GM19240 (cell line): ENCODE measurements around the gene PROM2.

ENCODE experiments used
- DNase-seq: peaks from one replicate; pipeline ENCODE4 v3.0.0; 2011; ENCODE audit warnings: low spot score; ENCODE audit not compliant: insufficient read length

PROM2 gene

GRCh38 chr2:95319481-95320343 is 45.5 kb downstream of the PROM2 start:
- no peak for DNase-seq

DNA sequence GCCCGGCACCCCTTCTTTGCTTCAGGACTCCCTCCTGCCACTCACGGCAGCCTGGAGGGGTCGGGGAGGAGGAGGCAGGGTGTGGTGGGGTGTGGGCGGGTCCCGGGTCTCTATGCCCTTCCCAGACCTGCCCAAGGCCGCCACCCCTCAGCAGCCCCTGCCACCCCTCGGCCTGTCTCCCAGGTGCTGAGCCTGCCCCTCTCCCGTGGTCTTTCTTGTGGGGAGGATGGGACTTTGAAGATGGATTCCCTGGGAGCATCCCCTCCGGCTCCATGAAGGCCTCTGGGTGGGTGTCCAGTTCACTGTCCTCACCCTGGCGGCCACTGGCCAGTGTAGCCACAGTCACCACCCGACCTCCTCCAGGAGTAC is 46.1 kb downstream of the PROM2 start:
- DNase-seq = no peak

- DNase-seq = no peak
Measured at GRCh38 chr2:95320986-95321767, 46.9 kb downstream of the PROM2 start.

- DNase-seq = peak; percentile 19
Measured at GRCh38 chr2:95323347-95324155, 49.3 kb downstream of the PROM2 start.

- no peak for DNase-seq
Measured at GRCh38 chr2:95325026-95325425, 50.8 kb downstream of the PROM2 start.

DNA sequence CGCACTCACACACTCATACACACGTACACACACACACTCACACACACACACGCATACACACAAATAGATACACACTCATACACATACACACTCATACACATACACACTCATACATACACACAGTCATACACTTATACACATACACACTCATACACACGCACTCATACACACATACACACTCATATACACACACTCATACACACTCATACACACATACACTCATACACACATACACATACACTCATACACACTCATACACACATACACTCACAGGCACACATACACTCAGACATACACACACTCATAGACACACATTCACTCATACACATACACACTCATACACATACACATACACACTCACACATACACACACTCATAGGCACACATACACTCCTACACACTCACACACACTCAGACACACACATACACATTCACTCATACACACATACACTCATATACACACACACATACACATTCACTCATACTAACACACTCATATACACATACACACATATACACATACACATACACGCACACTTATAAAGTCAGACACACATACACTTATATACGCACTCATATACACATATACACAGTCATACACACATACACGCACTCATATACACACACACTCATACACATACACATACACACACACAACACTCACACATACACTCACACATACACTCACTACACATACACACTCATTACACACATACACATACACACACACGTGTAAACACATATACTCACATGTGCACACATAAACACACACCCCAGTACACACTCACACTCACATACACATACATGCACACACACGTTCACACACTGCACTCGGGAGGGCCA is 51.6 kb downstream of the PROM2 start:
- DNase-seq = no peak

- DNase-seq = no peak
Measured at GRCh38 chr2:95326433-95327140, 52.3 kb downstream of the PROM2 start.

- no peak for DNase-seq
Measured at GRCh38 chr2:95327861-95328260, 53.6 kb downstream of the PROM2 start.

GRCh38 chr2:95328358-95329125 is 54.3 kb downstream of the PROM2 start:
- no peak for DNase-seq

DNA sequence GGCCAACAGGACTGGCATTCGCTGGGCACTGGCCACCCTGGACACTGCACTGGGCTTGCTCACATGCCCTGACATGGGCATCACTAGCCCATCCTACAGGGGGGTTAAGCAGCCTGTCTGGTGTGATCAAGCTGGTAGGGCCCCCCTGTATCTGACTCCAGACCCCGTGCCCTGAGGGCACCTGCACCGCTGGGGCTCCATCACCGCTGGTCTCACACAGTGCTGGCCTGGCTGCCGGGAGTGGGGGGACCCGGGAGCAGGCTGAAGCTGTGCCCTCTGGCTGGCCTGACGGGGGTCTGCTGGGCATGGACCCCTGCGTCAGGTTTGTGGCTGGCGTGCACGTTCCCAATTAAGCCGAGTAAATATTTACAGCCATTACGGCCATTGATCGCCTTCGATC is 55.2 kb downstream of the PROM2 start:
- no peak for DNase-seq

GRCh38 chr2:95329891-95330793 is 55.9 kb downstream of the PROM2 start:
- DNase-seq = no peak

DNA sequence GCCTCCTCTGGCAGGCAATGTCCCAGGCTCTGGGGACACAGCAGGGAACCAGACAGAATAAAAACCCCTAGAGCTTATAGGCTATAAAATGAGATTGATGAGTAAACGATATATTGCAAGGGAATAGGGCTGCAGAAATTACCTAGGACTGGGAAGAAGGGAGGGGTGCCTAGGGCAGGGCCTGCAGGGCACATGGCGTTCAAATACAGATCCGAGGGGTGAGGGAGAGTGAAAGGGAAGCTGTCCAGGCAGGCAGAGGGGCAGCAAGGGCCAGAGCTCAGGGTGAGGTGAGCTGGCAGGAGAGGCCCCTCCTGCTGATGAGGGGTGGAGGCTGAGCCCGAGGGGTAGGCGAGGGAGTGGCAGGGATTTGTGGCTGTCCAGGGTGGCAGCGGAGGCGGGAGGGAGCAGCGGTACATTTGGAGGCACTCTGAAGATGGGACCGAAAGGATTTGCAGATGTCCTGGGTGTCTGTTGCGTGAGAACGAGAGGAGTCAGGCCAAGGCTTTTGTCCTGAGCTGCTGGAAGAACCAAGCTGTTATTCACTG is 56.6 kb downstream of the PROM2 start:
- no peak for DNase-seq

- DNase-seq = no peak
Measured at GRCh38 chr2:95331606-95332005, 57.4 kb downstream of the PROM2 start.

DNA sequence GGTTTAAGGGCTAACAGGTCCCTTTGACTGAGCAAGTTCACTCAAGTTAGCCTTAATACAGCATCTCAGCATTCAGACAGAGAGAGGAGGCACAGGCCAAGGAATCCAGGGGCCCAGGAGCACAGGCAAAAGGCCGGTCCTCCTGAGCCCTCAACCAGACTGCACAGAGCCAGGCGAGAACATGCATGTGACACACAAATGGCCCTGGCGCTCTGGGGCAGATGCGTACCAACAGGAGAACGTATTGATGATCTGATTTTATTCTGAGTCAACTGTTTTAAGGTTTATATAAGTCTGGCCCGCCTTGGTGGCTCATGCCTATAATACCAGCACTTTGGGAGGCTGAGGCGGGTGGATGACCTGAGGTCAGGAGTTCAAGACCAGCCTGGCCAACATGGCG is 57.8 kb downstream of the PROM2 start:
- no peak for DNase-seq

DNA sequence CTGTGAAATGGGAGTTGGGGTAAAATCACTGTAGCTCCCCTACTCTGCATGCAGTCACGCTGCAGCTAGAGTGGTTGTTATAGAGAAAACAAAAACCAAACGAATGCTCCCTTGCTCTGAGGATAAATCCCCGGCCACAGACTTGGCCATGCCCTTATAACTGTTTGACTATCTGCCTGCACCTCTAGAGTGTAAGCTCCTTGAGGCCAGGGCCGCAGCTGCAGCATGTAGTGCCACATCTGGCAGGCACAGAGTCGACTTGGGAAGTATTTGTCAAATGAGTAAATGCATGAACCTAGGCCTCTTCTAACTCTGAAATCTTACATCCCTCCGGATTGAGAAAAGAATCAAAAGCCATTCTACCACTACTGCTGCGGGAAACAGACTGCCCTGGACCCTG is 58.8 kb downstream of the PROM2 start:
- DNase-seq = no peak

GRCh38 chr2:95333888-95334338 is 59.7 kb downstream of the PROM2 start:
- no peak for DNase-seq

- DNase-seq = no peak
Measured at GRCh38 chr2:95334916-95335641, 60.8 kb downstream of the PROM2 start.
